Activated gamma-delta T cell treated with anti-CD3 and anti-CD28 coated beads, Interleukin-2, amount 50 U/mL, for 16 hours (primary cell): Measurements from ENCODE around the gene EAF1.
"Not testable (repeated sequence)": the region's sequence is repeated elsewhere in the genome, so short reads cannot be mapped to it uniquely, and the experiment has no call there.

Experiments
- DNase-seq: peaks from one replicate; pipeline ENCODE4 v3.0.0-alpha.2; 2020; ENCODE audit warnings: low read depth

The EAF1 gene

GRCh38 chr3:15405448-15406050, 21.8 kb upstream of the EAF1 start:
- DNase-seq = no peak

- DNase-seq = no peak
These were observed 18.2 kb upstream of the EAF1 start for GRCh38 chr3:15409239-15409638.

GRCh38 chr3:15409774-15410173, 17.6 kb upstream of the EAF1 start:
- no peak for DNase-seq

- DNase-seq = not testable (repeated sequence)
These were observed 16.4 kb upstream of the EAF1 start for GRCh38 chr3:15410966-15411365.

- DNase-seq = no peak
These were observed 6.5 kb upstream of the EAF1 start for GRCh38 chr3:15420871-15421270.

- DNase-seq = no peak
These were observed 749 bp upstream of the EAF1 start for GRCh38 chr3:15426579-15427118.

- no peak for DNase-seq
These were observed 583 bp downstream of the EAF1 start for GRCh38 chr3:15427981-15428380.

GRCh38 chr3:15428539-15428938, 1.1 kb downstream of the EAF1 start:
- DNase-seq = peak; percentile 13

GRCh38 chr3:15429080-15429479, 1.7 kb downstream of the EAF1 start:
- DNase-seq = no peak

- DNase-seq = no peak
These were observed 3.2 kb downstream of the EAF1 start for GRCh38 chr3:15430624-15431023.

- DNase-seq = no peak
These were observed 3.9 kb downstream of the EAF1 start for GRCh38 chr3:15431256-15431837.

- no peak for DNase-seq
These were observed 6.1 kb downstream of the EAF1 start for GRCh38 chr3:15433531-15433930.

- no peak for DNase-seq
These were observed 7.4 kb downstream of the EAF1 start for GRCh38 chr3:15434756-15435155.

GRCh38 chr3:15436246-15436645, 8.8 kb downstream of the EAF1 start:
- no peak for DNase-seq

GRCh38 chr3:15438983-15439382, 11.6 kb downstream of the EAF1 start:
- DNase-seq = no peak

GRCh38 chr3:15439476-15439875, 12.1 kb downstream of the EAF1 start:
- DNase-seq = no peak

GRCh38 chr3:15440891-15441290, 13.5 kb downstream of the EAF1 start:
- no peak for DNase-seq

GRCh38 chr3:15443826-15444524, 16.6 kb downstream of the EAF1 start:
- no peak for DNase-seq

- DNase-seq = no peak
These were observed 22.3 kb downstream of the EAF1 start for GRCh38 chr3:15449489-15450224.

GRCh38 chr3:15450438-15451215, 23.2 kb downstream of the EAF1 start:
- DNase-seq = no peak

GRCh38 chr3:15451216-15452113, 24.1 kb downstream of the EAF1 start:
- DNase-seq = no peak
